ENCODE measurements around the gene CEP170.

Gene CEP170
- 26.1 to 47.9 (median 36.2) reads per million in 4 experiments for total RNA-seq

DNA sequence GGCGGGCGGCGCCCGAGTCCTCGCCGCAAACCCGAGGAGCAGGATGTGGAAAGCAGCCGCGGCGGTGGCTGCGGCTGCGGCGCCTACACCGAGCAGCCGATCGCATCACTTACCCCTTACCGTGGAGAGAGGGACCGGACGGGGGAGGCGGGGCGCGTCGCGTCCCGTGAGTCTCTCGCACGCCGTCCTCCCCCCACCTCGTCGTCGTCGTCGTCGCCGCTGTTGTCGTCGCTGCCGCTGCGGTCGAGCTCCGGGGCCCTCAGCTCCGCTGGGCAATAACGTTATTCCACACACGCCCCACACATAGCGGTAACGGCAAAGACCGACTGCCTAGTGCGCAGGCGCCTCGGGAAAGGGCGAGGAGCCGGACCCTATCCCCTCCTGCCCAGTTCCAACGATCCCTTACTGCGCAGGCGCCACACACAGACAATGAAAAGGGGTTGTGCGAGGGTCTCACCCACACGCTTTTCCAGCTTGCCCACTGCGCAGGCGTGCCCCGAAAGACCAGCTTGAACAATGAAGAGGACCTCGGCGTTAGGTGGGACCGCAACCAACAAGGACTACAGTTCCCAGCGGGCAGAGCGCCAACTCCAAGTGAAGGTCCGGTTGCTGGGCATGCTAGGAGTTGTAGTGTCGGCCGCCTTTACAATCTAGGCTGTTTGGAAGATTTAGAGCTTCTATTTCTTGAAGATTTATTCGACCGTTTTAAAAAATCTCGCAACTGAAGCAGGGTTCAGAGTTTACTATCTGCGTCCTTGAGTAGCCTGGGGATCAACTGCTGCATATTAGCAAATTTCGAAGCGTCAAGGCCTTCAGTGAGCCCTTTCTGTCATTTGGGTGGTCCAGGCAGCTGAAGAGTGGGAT, at the start of gene CEP170:
TSS of gene CEP170 (minus strand) at position 355 of the 864 bp plus-strand sequence. CDS start 30,001 bp downstream, outside the sequence.
- DNase-seq = peak; percentile 82

DNA sequence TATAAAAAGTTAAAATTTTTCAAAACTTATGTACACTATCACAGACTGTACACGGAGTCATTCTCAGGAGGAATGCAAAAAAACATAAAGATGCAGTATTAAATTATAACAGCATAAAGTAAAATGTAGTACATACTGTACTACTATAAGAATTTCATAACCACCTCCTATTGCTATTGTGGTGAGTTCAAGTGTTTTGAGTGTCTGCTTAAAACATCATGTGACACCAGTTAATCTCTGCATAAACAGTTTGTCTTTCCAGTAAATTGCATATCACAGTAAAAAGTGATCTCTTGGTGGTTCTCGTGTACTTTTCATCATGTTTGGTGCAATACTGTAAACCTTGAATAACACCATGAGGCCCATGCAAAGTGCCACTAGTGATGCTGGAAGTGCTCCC, 46.0 kb upstream of the CEP170 start:
- no peak for DNase-seq

GRCh38 chr1:243299069-243299468, 44.0 kb upstream of the CEP170 start:
- no peak for DNase-seq

GRCh38 chr1:243294723-243295121, 39.6 kb upstream of the CEP170 start:
- no peak for DNase-seq

DNA sequence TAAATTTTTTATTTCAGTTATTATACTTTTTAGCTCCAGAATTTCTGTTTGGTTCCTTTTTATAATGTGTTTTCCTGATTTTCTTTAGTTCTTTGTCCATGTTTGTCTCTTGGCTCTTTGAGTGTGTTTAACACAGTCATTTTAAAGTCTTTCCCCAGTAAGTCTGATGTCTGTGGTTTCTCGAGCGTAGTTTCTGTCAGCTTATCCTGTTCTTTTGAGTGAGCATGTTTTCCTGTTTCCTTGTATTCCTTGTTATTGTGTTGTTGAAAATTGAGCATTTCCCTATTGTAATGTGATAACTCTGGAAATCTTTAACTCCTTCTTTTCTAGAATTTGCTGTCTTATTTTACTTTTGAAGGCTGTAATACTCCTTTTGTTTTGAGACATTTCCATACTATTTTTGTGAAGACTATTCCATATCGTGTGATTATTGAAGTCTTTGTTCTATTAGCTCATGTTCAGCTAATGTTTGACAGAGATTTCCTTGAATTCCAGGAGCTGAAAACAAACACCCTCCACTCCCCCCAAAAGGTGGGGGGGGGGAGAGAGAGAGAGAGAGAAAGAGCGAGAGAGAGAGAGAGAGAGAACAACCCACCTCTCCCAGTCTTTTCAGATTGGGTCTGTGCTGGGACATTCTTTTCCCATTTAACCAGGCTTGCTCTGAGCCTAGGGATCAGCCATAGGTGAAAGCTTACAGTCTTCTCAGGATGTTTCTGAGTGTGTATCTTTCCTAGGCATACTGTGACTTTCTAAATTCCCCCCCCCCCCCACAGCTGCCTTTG, 39.1 kb upstream of the CEP170 start:
- no peak for DNase-seq

GRCh38 chr1:243292117-243292516, 37.0 kb upstream of the CEP170 start:
- no peak for DNase-seq

DNA sequence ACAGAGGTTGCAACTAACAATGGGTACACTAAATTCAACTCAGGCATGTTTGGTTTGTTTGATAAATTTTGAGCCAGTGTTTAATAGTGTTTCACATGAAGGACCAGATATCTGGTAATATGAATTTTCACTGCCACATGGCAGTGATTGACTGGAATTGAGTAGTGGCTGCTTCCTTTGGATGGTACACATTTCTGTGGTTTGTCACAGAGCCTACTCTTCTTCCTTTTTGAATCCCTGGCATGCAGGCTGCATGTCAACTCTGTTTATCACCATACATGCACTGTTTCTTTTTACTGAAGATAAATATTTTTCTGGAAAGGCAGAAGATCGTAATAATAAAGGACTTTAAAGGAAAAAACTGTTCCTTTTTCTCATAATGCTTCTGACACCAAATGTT, 36.2 kb upstream of the CEP170 start:
- DNase-seq = no peak

GRCh38 chr1:243288062-243288461, 33.0 kb upstream of the CEP170 start:
- no peak for DNase-seq

DNA sequence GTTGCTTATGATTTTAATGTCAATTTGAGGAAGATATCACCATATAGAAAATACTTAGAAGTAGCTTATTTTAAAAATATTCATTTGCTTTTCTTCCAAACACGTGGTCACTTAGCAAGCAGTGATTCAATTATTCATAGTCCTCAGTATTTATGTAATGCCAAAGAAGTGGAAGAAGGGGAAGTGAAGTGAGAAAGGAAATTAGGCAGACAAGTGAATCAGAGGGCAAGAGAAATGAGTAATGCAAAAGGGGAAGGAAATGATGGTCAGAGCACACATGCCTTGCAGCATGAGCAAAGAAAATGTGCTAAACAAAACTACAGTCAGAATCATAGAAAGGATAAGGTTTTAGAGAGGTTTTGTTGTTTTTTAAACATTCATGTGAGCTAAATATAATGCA, 32.6 kb upstream of the CEP170 start:
- no peak for DNase-seq

DNA sequence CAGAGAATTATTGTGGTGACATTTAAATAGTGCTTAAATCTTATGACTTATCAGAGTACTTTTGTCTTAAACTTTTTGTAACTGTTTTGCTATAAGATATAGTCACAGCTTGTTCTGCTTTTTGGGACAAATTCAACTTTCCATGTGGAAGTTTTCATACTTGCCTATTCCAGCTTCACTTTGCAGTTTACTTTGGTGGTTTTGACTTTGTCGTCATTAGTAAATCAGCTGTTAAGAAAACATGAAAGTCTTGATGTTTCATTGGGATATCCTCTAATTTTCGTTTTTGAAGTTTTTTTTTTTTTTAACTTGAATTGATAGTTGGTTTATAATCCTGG, 32.0 kb upstream of the CEP170 start:
- no peak for DNase-seq

GRCh38 chr1:243286409-243287122, 31.5 kb upstream of the CEP170 start:
- DNase-seq = no peak

GRCh38 chr1:243281672-243282071, 26.6 kb upstream of the CEP170 start:
- no peak for DNase-seq

GRCh38 chr1:243280571-243281129, 25.6 kb upstream of the CEP170 start:
- no peak for DNase-seq

GRCh38 chr1:243275316-243275715, 20.2 kb upstream of the CEP170 start:
- no peak for DNase-seq

DNA sequence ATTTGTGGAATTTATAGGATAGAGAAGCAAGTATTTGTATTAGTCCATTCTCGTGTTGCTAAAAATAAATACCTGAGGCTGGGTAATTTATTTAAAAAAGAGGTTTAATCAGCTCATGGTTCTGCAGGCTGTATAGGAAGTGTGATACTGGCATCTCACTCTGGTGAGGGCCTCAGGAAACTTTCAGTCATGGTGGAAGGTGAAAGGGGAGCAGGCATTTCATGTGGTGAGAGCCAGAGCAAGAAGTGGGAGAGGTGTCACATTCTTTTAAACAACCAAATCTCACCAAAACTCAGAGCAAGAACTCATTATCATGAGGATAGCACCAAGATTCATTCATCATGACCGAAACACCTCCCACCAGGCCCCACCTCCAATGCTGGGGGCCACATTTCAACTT, 18.9 kb upstream of the CEP170 start:
- DNase-seq = no peak

- DNase-seq = no peak
These were observed 18.4 kb upstream of the CEP170 start for GRCh38 chr1:243273506-243273905.

DNA sequence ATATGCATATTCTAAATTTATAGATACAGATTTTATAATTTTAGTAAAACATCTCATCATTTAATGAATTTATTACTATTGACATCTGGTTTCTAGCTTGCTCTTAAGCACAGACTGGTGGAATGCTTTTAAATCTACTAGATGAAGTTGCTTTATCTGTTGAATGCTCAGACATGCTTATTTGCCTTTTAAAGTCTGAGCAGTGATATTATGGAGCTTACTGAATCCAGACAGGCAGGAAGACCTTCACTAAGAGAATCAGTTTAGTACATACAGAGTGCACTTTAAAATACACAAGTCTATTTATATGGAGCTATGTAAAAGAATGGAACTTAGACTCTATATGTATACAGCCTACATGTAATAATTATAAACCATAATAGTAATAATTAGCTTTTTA, 17.3 kb upstream of the CEP170 start:
- no peak for DNase-seq

DNA sequence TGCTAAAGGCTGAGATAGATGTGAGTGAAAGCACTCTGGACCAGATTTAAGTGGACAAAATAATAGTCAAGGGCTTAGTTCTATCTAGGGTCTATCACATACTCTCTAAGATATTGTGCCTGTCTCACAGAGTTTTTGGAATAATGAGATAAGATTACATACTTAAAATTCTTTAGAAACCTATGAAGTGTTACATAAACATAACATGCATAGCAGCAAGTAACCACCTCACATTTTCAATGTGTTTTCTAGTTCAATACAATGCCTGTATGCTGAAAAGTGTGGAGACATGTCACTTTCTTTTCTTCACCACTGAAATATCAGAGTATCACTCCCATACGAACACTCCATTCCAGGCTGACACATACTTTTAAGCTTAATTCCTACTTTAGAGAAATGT, 16.9 kb upstream of the CEP170 start:
- no peak for DNase-seq

- DNase-seq = no peak
These were observed 15.2 kb upstream of the CEP170 start for GRCh38 chr1:243270097-243270864.

DNA sequence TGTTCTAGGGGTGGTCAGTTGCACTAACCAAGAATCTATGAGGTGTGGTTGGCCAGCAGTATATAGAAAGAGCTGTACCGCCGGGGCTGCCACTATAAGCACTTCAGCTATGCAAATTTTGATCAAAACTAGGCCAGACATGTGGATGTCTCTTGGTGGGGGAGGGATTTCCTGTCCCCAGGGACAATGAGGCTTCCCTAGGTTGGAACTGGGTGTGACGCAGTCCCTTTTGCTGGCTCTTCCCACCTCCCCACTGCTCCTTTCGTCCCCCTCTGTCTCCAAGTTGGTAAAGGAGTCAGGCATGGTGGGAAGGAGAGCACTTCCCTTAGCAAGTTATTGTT, 14.3 kb upstream of the CEP170 start:
- no peak for DNase-seq

- DNase-seq = no peak
These were observed 13.8 kb upstream of the CEP170 start for GRCh38 chr1:243268751-243269460.
